Nucleus accumbens (tissue), 56 donors: ENCODE measurements around the gene SLC1A2.
"Not testable (repeated sequence)": the region's sequence is repeated elsewhere in the genome, so short reads cannot be mapped to it uniquely, and the experiment has no call there.

Experiments used
- DNase-seq, 56 donors: peaks; one replicate each; lab custom pipeline; 2025; lab: John Stamatoyannopoulos, UW

The SLC1A2 gene

GRCh38 chr11:35235498-35235897 is 183.9 kb downstream of the SLC1A2 start:
- DNase-seq: no peak

GRCh38 chr11:35235157-35235468 is 184.2 kb downstream of the SLC1A2 start:
- no peak for DNase-seq

- DNase-seq: no peak
Observed at GRCh38 chr11:35234460-35235156, 184.8 kb downstream of the SLC1A2 start.

- no peak for DNase-seq
Observed at GRCh38 chr11:35233518-35233917, 185.8 kb downstream of the SLC1A2 start.

GRCh38 chr11:35232891-35233330 is 186.4 kb downstream of the SLC1A2 start:
- DNase-seq: no peak

- no peak for DNase-seq
Observed at GRCh38 chr11:35231076-35231860, 188.1 kb downstream of the SLC1A2 start.

GRCh38 chr11:35230388-35230787 is 189.0 kb downstream of the SLC1A2 start:
- DNase-seq: no peak

GRCh38 chr11:35228328-35228725 is 191.0 kb downstream of the SLC1A2 start:
- DNase-seq: no peak

GRCh38 chr11:35227576-35228327 is 191.6 kb downstream of the SLC1A2 start:
- no peak for DNase-seq

GRCh38 chr11:35226756-35227155 is 192.6 kb downstream of the SLC1A2 start:
- not testable (repeated sequence) for DNase-seq

- no peak for DNase-seq
Observed at GRCh38 chr11:35225946-35226520, 193.3 kb downstream of the SLC1A2 start.

GRCh38 chr11:35223991-35224390 is 195.4 kb downstream of the SLC1A2 start:
- no peak for DNase-seq

- peak in 1 of 56 donors; percentile 4 for DNase-seq
Observed at GRCh38 chr11:35223371-35223796, 196.0 kb downstream of the SLC1A2 start.

- no peak for DNase-seq
Observed at GRCh38 chr11:35218956-35219355, 200.4 kb downstream of the SLC1A2 start.

- no peak for DNase-seq
Observed at GRCh38 chr11:35216962-35217678, 202.2 kb downstream of the SLC1A2 start.

GRCh38 chr11:35215945-35216344 is 203.4 kb downstream of the SLC1A2 start:
- no peak for DNase-seq

- no peak for DNase-seq
Observed at GRCh38 chr11:35214792-35215193, 204.6 kb downstream of the SLC1A2 start.

- no peak for DNase-seq
Observed at GRCh38 chr11:35214226-35214770, 205.1 kb downstream of the SLC1A2 start.

- no peak for DNase-seq
Observed at GRCh38 chr11:35211952-35212351, 207.4 kb downstream of the SLC1A2 start.
